ENCODE measurements around the gene TLCD4. TPM values are rescaled to one million over a fixed set of nuclear protein-coding genes. Genes with fewer than 3 reads are reported as not detected.

Gene TLCD4
- total and polyA plus RNA-seq, 2 of the 13 experiments (the other 11 are each of a cell fraction or from before 2014, with no cell fraction given), result 4.7 to 14.5 TPM

DNA sequence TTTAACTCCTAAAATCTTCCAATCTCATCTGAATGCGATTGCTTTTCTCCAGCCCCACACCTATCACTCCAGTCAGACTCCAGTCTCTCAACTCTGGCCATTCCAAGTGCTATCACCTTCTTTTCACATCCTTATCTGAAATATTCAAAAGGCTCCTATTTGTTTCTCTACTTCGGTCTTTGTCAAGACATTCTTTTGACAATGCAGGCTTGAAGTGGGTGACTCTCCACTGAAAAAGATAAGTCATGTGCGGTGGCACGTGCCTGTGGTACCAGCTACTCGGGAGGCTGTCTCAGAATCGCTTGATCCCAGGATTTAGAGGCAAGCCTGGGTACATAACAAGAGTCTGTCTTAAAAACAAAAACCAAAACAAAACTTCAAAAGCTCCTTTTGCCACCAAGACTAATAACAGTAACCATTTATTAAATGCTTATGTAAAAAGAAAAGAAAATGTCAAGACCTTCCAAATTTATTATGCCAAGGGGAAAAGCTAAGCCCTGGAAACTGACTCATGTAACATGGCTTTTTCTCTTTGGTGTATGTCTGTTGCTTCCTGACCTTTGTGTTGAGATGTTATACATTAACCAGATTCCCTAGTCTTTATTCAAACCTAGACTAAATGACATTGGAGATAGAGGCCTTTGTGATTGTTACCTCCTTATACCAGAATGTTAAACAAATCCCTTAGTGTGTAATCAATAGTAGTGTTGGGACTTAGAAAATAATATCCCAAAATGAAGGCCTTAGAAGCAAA lies 48.0 kb upstream of the TLCD4 start (continued):
- TF ChIP-seq HOXD1 (CRISPR knock-in tag; IDR thresholded peaks at IDR 0.05), result no peak
- TF ChIP-seq, protein P1, sequence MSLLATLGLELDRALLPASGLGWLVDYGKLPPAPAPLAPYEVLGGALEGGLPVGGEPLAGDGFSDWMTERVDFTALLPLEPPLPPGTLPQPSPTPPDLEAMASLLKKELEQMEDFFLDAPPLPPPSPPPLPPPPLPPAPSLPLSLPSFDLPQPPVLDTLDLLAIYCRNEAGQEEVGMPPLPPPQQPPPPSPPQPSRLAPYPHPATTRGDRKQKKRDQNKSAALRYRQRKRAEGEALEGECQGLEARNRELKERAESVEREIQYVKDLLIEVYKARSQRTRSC (CRISPR knock-in tag; IDR thresholded peaks at IDR 0.05; ENCODE audit: low read depth), result no peak
- TF ChIP-seq ZNF253 (CRISPR knock-in tag; IDR thresholded peaks at IDR 0.05; ENCODE audit: borderline replicate concordance), result no peak
- peak; percentile 79; the same call in 1 of the 2 replicates for TF ChIP-seq HNF4G (IDR thresholded peaks at IDR 0.05; ENCODE audit: borderline replicate concordance, low read depth, low read length)
- no peak for TF ChIP-seq HNF4G (CRISPR knock-in tag; IDR thresholded peaks at IDR 0.05; ENCODE audit: borderline replicate concordance, low read depth)
- no peak for TF ChIP-seq WIZ (CRISPR knock-in tag; IDR thresholded peaks at IDR 0.05)
- TF ChIP-seq ZNF432 (CRISPR knock-in tag; IDR thresholded peaks at IDR 0.05; ENCODE audit: borderline replicate concordance), result no peak
- TF ChIP-seq ZNF33B (CRISPR knock-in tag; IDR thresholded peaks at IDR 0.05), result no peak
- TF ChIP-seq, protein P2, sequence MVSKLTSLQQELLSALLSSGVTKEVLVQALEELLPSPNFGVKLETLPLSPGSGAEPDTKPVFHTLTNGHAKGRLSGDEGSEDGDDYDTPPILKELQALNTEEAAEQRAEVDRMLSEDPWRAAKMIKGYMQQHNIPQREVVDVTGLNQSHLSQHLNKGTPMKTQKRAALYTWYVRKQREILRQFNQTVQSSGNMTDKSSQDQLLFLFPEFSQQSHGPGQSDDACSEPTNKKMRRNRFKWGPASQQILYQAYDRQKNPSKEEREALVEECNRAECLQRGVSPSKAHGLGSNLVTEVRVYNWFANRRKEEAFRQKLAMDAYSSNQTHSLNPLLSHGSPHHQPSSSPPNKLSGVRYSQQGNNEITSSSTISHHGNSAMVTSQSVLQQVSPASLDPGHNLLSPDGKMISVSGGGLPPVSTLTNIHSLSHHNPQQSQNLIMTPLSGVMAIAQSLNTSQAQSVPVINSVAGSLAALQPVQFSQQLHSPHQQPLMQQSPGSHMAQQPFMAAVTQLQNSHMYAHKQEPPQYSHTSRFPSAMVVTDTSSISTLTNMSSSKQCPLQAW (CRISPR knock-in tag; IDR thresholded peaks at IDR 0.05), result no peak
- TF ChIP-seq, protein P3, sequence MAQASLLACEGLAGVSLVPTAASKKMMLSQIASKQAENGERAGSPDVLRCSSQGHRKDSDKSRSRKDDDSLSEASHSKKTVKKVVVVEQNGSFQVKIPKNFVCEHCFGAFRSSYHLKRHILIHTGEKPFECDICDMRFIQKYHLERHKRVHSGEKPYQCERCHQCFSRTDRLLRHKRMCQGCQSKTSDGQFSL (CRISPR knock-in tag; IDR thresholded peaks at IDR 0.05), result no peak
- TF ChIP-seq YEATS2 (CRISPR knock-in tag; IDR thresholded peaks at IDR 0.05; ENCODE audit: borderline replicate concordance), result no peak
- no peak for TF ChIP-seq RFX1 (IDR thresholded peaks at IDR 0.05)
- TF ChIP-seq ZNF891 (CRISPR knock-in tag; IDR thresholded peaks at IDR 0.05), result no peak
- 0 out of 2 replicates have a peak, but pooled peaks have one; percentile 27 for TF ChIP-seq YEATS4 (CRISPR knock-in tag; IDR thresholded peaks at IDR 0.05; ENCODE audit: borderline replicate concordance)
- no peak for TF ChIP-seq STAG1 (CRISPR knock-in tag; IDR thresholded peaks at IDR 0.05)
- TF ChIP-seq ZNF383 (CRISPR knock-in tag; IDR thresholded peaks at IDR 0.05; ENCODE audit: borderline replicate concordance), result no peak
- no peak for TF ChIP-seq GPN1 (CRISPR knock-in tag; IDR thresholded peaks at IDR 0.05; ENCODE audit: borderline replicate concordance)
- TF ChIP-seq BRD4 (CRISPR knock-in tag; IDR thresholded peaks at IDR 0.05), result no peak
- TF ChIP-seq U2AF2 (IDR thresholded peaks at IDR 0.05; ENCODE audit: low read depth, low read length), result no peak
- no peak; the same call in 1 of the 2 replicates for TF ChIP-seq TCF7 (IDR thresholded peaks at IDR 0.05; ENCODE audit: low read depth)
- TF ChIP-seq TEAD2 (CRISPR knock-in tag; IDR thresholded peaks at IDR 0.05), result no peak
- no peak for TF ChIP-seq ZNF878 (CRISPR knock-in tag; IDR thresholded peaks at IDR 0.05)
- no peak for TF ChIP-seq MYNN (CRISPR knock-in tag; IDR thresholded peaks at IDR 0.05; ENCODE audit: low read depth)
- no peak for TF ChIP-seq ZNF556 (CRISPR knock-in tag; IDR thresholded peaks at IDR 0.05; ENCODE audit: borderline replicate concordance)
